ENCODE measurements around the gene SAA4.
"Not testable (repeated sequence)": the region's sequence is repeated elsewhere in the genome, so short reads cannot be mapped to it uniquely, and the experiment has no call there.

SAA4 gene, protein sequence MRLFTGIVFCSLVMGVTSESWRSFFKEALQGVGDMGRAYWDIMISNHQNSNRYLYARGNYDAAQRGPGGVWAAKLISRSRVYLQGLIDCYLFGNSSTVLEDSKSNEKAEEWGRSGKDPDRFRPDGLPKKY
- 0 reads per million in 2 donors for total RNA-seq

DNA sequence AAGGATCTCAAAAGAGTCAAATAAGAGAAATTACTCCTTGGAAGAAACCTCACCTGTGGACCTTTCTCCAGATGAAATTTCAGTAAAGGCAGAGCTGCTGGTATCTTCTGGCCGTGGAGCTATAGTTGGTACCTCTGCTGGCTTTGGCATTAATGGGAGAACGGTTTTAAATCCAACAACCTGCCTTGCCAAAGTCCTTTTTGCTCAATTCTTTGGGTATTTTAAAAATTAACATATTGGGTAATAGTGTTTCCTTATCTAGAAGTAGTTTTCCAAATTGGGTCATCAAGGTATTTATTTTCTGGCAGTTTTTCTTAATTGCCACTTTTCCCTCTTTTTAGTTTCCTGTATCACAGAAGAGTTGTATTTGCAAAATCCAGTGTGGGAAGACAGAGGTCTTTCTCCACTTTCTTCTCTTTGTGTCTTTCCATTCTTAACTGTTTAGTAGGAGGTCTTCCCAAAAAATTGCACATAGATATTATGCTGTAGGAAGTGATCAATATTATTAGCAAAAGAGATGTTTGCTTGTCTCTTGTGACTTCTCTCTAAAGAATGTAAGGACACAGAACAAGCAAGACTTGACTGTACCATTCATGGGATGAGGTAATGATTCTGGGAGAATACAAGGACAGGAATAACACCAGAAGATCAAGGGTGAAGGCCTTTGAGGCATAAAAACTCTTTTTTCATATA is at the start of gene SAA4:
Gene SAA4 (minus strand): TSS at position 139 of the 693 bp plus-strand sequence. CDS start 876 bp downstream, outside the sequence.
- DNase-seq = no peak

DNA sequence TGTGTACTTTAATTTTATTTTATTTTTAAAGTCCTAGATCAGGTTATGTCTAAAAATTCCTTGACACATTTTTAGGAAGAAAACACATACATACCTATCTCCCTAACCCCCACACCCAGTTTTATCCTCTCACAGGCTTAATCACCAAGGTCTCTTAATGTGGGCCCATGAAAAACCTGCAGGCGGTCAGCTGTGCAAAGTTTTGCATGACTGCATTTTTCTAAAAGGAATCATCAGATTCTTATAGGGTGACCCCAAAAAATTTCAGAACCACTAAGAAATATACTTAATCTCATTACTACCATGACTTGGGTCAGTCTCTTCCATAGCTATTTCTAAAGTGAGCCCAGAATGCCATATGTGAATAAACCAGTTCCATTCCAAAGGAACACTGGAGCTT is 49.2 kb upstream of the SAA4 start:
- no peak for DNase-seq

DNA sequence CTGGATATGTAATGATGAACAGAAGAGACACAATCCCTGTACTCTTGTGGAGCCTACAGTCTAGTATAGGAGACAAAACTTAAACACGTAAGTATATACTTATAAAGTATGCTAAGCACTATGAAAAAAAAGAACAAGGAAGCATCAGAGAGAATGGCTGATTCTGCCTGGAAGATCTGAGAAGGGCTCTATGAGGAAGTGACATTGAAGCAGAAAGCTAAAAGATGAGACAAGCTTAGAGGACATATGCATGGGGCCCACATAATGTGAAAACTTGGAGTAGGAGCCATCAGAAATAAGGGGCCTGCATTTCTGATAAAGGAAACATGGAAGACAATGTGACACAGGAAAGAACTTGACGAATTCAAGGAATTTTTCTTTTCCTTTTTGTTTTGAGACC is 46.0 kb upstream of the SAA4 start:
- DNase-seq = no peak

DNA sequence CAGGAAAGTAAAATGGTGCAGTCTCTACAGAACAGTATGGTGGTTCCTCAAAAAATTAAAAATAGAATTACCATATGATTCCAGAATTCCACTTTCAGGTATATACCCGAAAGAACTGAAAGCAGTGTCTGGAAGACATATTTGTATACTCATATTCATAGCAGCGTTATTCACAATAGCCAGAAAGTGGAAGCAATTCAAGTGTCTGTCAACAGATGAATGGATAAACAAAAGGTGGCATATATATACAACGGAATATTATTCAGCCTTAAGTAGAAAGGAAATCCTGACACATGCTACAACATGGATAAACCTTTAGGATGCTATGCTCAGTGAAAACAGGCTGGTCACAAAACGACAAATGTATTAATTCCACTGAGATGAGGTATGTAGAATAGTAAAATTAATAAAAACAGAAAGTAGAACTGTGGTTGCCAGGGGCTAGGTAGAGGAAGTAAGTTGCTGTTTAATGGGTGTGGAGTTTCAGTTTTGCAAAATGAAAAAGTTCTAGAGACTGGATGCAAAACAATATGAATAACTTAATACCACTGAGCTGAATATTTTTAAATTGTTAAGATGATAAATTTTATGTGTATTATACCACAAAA is 43.9 kb upstream of the SAA4 start:
- no peak for DNase-seq

DNA sequence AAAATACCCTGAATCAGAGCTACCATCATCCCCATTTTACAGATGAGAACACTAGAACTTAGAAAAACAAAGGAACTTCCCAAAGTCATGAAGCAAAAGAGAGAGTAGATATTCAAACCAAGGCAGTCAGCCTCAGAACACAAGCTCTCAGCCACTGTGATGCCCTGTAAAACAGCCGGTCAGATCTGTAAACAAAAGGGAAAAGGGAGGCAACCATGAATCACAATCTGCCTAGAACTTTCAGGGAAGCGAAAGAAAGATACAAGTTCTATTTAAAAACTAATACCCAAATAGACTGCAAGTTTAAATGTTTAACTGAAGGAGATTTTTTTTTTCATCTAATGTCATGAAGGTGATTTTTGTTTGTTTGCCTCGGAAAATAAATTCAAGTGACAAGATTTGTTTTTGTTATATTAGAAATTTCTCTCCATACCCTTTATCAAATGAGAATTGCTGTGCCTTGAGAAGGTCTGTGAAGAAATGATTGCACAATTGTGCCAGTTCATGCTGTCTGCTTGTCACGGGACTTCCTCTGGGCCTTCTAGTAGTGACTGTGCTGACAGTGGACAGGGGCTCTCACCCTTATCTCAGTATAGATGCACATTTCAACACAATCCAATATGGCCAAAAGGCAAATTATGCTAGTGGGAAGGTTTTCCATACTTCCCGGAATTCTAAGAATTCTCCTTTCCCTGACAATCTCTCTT is 41.1 kb upstream of the SAA4 start:
- DNase-seq = no peak

DNA sequence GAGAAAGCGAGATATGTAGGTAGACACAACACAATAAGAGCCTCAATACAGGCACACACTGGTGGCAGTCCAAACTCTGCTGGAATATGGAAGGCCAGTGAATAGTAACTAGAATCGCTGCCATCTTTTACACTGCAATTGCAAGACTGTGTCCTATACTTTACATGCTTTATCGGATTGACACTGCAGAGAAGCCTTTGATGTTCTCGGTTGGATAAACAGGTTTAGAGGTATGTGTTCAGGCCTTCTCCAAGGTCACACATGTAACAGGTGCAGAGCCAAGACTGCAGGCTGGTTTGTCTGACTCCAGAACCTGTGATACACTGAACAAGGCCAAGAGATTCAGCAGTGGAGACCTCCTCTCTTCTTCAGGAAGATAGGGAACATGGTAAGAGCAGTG is 34.6 kb upstream of the SAA4 start:
- DNase-seq = no peak

DNA sequence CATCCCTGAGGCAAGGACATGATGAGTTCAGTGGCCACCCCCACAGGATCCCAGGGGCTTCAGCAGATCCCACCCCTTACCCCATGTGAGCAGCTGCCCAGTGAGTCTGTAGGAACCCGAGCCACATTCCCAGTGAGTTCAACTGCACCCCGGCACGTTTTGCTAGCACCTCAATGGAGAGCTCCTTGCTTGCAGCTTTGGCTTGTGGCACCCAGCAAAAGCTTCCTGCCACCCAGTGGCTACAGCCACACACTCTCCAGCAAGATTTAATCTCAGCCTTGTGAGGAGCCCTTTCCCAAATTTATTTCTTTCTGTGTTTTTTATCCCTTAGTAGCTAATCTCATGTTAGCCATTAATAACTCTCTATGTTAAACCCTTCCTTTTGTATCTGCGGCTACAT is 33.5 kb upstream of the SAA4 start:
- DNase-seq = no peak

DNA sequence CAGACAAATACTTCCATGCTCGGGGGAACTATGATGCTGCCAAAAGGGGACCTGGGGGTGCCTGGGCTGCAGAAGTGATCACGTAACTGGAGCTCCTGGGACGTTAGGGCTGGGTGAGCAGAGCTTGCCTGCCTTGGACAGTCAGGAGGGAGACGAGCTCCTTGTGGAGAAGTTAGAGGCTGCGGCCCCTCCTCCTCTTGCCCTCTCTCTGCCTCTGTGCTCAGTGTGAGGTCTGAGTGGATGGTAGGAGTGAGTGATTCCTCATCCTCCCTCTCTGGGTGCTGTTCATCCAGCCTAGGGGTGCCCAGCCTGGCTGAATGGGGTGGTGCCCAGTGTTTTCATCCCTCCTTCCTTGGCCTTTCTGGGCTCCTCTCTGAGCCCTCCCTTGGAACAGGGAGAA is 32.6 kb upstream of the SAA4 start:
- not testable (repeated sequence) for DNase-seq

DNA sequence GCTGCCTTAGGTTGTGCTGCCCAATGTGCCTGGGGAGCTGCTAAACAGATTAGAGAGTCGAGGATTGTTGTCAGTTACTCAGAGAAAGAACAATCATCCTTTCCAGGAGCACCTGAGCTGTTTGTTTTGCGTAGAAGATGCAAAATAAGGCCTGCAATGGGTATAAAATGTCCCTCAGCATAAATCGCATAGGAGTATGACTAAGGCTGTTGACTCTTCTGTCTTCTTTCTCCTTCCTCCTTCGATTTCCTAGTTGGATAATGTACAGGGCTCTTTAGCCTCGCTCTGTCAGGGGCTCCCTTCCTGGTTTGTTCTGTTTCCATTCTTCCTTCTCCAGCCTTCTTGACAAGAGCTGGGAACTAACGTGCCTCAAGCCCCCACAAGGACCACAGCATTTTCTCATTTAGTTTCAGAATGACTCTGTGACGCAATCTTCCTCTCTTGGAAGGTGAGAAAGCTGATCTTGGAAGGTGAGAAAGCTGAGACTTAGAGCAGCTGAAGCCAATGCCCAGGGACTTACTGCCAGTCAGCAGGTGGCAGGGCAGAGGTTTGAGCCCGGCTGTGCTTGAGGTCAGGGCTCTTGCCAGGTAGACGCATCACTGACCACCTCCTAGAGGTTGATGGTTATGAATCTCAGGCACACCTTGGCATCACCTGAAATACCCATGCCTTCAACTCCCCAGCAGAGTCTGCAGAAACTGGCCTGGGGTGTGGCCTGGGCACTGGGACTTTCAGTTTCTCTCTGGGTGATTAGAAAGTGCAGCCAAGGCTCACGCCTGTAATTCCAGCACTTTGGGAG is 30.9 kb upstream of the SAA4 start:
- not testable (repeated sequence) for DNase-seq

DNA sequence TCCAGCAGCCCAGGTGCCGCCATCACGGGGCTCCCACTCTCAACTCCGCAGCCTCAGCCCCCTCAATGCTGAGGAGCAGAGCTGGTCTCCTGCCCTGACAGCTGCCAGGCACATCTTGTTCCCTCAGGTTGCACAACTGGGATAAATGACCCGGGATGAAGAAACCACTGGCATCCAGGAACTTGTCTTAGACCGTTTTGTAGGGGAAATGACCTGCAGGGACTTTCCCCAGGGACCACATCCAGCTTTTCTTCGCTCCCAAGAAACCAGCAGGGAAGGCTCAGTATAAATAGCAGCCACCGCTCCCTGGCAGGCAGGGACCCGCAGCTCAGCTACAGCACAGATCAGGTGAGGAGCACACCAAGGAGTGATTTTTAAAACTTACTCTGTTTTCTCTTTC is 29.3 kb upstream of the SAA4 start, which contains the start of gene SAA1:
Gene SAA1 (plus strand): TSS at position 316 of the 400 bp plus-strand sequence. CDS start 624 bp downstream, outside the sequence.
- DNase-seq = no peak

DNA sequence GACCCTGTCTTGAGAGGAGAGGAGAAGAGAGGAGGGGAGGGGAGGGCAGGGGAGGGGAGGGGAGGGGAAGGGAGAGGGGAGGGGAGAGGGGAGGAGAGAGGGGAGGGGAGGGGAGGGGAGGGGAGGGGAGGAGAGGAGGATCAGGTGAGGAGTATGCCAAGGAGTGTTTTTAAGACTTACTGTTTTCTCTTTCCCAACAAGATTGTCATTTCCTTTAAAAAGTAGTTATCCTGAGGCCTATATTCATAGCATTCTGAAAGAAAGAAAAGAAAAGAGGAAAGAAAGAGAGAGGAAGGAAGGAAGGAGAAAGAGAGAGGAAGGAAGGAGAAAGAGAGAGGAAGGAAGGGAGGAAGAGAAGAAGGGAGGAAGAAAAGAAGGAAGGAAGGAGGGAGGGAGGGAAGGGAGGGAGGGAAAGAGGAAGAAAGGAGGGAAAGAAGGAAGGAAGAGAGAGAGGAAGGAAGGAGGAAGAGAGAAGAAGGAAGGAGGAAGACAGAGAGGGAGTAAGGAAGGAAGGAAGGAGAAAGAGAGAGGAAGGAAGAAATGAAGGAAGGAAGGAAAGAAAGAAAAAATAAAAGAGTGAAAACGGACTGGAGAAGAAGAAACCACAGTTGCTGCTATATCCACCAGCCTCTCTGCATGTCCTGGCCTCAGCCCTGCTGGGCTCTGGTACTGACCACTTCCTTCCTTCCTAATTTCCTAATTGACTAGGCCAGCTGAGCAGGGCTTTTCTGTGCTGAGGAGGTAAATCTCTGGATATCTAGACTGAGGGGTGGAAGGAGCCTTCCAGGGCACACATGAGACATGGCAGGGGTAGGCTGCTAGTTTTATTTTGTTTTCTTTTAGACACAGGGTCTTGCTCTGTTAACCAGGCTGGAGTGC is 28.3 kb upstream of the SAA4 start:
- no peak for DNase-seq

DNA sequence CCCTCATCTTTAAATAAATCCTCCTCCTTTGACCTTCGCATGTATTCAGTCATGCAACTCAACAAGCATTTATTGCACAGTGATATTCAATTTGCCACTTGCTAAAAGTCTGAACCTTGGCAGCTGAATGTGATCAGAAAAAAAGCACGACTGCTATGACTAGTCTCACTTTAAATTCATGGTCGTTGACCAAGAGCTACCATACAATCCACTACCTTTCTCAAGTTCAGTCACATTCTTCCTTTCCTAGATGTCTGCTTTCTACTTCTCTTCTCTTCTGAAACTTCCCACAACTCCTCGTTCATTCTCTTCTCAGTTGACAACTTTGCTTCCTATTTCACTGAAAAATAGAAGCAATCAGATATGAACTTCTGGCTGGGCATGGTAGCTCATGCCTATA is 27.4 kb upstream of the SAA4 start:
- DNase-seq = no peak

DNA sequence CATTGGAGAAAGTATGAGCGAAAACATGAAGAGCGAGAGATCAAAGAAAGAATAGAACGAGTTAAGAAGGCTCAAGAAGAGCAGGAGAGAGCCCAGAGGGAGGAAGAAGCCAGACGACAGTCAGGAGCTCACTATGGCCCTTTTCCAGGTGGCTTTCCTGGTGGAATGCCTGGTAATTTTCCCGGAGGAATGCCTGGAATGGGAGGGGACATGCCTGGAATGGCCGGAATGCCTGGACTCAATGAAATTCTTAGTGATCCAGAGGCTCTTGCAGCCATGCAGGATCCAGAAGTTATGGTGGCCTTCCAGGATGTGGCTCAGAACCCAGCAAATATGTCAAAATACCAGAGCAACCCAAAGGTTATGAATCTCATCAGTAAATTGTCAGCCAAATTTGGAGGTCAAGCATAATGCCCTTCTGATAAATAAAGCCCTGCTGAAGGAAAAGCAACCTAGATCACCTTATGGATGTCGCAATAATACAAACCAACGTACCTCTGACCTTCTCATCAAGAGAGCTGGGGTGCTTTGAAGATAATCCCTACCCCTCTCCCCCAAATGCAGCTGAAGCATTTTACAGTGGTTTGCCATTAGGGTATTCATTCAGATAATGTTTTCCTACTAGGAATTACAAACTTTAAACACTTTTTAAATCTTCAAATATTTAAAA is 26.2 kb upstream of the SAA4 start:
- not testable (repeated sequence) for DNase-seq

DNA sequence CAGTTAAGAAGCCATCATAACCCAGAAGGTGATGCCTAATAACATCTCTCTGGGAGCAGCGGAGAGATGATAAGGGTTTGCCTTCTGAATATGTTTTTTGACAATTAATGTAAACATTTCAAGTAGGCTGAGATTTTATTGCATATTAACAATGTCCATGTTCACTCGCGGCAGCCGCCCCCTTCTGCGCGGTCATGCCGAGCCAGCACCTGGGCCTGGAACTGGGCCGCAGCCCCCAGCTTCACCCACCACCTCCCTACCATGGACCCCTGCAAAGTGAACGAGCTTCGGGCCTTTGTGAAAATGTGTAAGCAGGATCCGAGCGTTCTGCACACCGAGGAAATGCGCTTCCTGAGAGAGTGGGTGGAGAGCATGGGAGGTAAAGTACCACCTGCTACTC is 25.1 kb upstream of the SAA4 start:
- no peak for DNase-seq

DNA sequence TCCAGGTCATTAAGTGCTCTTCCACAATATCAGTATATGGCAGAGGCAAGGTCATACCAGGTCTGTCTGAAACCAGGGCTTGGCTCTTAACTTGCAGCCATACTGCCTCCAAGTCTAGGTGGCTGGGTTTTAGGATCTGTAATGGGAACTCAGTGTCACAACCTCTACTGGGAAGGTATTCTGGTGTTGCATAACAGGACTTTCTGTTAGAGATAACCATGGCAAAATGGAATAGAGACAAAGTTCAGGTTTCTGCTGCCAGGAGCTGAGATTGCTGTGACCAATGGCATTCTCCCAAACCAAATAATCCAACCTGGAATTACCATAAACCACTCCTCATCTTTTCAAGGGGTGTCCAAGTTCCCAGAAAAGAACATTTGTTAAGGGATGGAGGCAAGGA is 22.7 kb upstream of the SAA4 start:
- DNase-seq = no peak

DNA sequence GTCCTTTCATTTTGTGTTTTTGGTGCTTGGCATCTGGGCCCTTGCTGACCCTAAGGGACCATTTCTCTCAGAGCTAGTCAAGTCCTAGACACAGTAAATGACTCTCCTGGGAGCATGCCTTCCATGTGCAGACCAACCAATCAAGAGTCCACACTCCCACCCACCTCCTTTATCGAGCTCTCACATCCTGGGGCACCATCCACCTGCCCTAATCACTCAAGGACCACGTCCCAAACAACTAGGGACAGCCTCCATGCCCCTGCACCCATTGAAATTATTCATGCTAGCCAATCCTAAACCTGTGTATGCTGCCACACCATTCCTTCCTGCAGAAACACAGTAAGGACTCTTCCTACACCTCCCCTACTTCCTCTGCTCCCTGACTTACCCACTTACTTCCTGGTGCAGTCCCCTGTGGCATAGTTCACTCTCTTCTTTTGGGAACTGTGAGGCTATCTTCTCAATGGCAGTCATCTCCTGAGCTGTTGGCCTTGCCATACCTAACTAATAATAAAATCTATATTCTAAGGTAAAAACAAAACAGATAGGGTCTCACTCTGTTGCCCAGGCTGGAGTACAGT is 18.3 kb upstream of the SAA4 start:
- no peak for DNase-seq

DNA sequence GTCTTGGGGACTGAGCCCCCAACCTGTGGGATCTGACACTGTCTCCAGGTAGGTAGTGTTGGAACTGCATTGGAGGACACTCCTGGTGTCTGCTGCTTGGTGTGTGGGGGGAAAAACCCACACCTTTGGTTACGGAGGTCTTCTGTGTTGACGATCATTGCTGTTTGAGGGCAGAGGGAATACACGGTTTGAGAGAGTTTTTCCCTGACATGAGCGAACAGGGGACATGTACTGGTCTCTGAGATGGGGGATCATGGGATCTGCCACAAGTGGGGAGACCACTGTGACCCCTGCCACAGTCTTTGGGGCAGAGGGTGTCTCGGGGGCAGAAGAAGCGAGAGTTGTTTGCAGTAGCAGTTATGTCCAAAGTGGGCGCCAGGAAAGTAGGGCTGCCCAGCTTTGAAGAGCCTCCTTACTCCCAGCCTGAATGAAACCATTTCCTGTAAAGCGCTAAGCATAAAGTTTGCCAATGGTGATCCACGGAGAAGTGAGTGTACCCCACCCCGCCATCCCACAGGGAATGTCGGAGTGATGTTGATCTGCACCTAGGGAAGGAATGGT is 17.3 kb upstream of the SAA4 start:
- DNase-seq = no peak

DNA sequence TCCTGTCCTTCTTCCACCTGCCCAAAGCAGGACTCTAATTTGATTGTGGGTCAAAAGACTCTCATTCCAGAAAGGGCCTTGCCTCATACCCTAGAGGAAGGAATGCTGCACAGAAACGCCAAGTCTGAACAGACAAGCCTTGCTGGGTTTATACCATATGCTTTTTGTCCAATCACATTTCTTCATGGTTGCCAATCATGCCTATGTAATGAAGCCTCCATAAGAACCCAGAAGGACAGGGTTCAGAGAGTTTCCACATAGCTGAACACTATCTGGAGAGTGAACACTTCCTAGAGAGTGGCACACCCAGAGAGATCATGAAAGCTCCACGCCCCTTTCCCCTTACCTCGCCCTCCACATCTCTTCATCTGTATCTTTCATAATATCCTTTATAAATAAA is 16.6 kb upstream of the SAA4 start:
- DNase-seq = no peak

DNA sequence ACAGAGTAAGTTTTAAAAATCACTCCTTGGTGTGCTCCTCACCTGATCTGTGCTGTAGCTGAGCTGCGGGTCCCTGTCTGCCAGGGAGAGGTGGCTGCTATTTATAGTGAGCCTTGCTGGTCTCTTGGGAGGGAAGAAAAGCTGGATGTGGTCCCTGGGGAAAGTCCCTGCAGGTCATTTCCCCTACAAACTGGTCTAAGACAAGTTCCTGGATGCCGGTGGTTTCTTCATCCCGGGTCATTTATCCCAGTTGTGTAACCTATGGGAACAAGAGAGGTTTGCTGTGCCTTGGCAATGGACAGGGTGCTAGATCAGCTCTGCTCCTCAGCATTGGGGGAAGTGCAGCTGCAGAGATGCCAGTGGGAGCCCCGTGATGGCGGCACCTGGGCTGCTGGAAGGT is 12.0 kb upstream of the SAA4 start, which contains the start of gene SAA2:
Gene SAA2 (minus strand): TSS at position 108 of the 400 bp plus-strand sequence. CDS start 657 bp downstream, outside the sequence.
- no peak for DNase-seq

DNA sequence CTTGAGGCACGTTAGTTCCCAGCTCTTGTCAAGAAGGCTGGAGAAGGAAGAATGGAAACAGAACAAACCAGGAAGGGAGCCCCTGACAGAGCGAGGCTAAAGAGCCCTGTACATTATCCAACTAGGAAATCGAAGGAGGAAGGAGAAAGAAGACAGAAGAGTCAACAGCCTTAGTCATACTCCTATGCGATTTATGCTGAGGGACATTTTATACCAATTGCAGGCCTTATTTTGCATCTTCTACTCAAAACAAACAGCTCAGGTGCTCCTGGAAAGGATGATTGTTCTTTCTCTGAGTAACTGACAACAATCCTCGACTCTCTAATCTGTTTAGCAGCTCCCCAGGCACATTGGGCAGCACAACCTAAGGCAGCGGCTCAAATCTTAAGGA is 10.6 kb upstream of the SAA4 start:
- DNase-seq = not testable (repeated sequence)
